GM23338 (cell line): Measurements from ENCODE around the gene BFSP2. TPM values are rescaled to one million over a fixed set of nuclear protein-coding genes. Genes with fewer than 3 reads are reported as not detected.
A peak's percentile ranks its signal among the peaks of the same experiment; 100 is the strongest.

Experiments
- ATAC-seq: fragments of 200-7000 bp; cut with Tn5 transposase; 3 replicates; pipeline ENCODE4 v1.9.1; 2020
- DNase-seq: peaks from one replicate; pipeline ENCODE4 v3.0.0-alpha.2; 2015; ENCODE audit warnings: low spot score
- H2AFZ ChIP-seq: fragments of 200-600 bp; sonication (generic); 2 replicates; pipeline ENCODE4 v1.8.0; 2016; ENCODE audit warnings: antibody characterized with exemption, mild to moderate bottlenecking, moderate library complexity
- H3F3A ChIP-seq: fragments of 200-600 bp; sonication (generic); replicated peaks from 2 replicates; pipeline ENCODE4 v1.8.0; 2017; ENCODE audit warnings: antibody characterized with exemption, mixed run types, low read depth
- H3K27ac ChIP-seq: fragments of 200-600 bp; sonication (generic); 2 replicates; pipeline ENCODE4 v1.6.1; 2016; ENCODE audit warnings: low read depth
- H3K27me3 ChIP-seq: fragments of 200-600 bp; sonication (generic); 2 replicates; pipeline ENCODE4 v1.8.0; 2016; ENCODE audit warnings: mild to moderate bottlenecking, mixed run types, moderate library complexity; ENCODE audit not compliant: insufficient read depth
- H3K36me3 ChIP-seq: fragments of 200-600 bp; sonication (generic); 2 replicates; pipeline ENCODE4 v1.8.0; 2016; ENCODE audit warnings: mild to moderate bottlenecking; ENCODE audit not compliant: insufficient read depth
- H3K4me1 ChIP-seq: fragments of 200-600 bp; sonication (generic); 2 replicates; pipeline ENCODE4 v1.8.0; 2016; ENCODE audit warnings: mild to moderate bottlenecking, moderate library complexity; ENCODE audit not compliant: insufficient read depth
- H3K4me2 ChIP-seq: fragments of 200-600 bp; sonication (generic); 2 replicates; pipeline ENCODE4 v1.7.1; 2017; ENCODE audit warnings: mixed run types
- H3K4me3 ChIP-seq: fragments of 200-600 bp; sonication (generic); 2 replicates; pipeline ENCODE4 v1.6.1; 2016; ENCODE audit warnings: mixed run types
- H3K79me2 ChIP-seq: fragments of 200-600 bp; sonication (generic); replicated peaks from 2 replicates; pipeline ENCODE4 v1.8.0; 2017; ENCODE audit warnings: mild to moderate bottlenecking; ENCODE audit not compliant: insufficient read depth
- H3K9me2 ChIP-seq: fragments of 200-600 bp; sonication (generic); 2 replicates; pipeline ENCODE4 v1.8.0; 2017; ENCODE audit not compliant: insufficient read depth
- H4K20me1 ChIP-seq: fragments of 200-600 bp; sonication (generic); replicated peaks from 2 replicates; pipeline ENCODE4 v1.8.0; 2017; ENCODE audit warnings: mild to moderate bottlenecking; ENCODE audit not compliant: insufficient read depth
- H3K27ac Mint-ChIP-seq: 2 replicates; pipeline ENCODE4 v1.8.0; 2020; ENCODE audit warnings: inconsistent platforms, mild to moderate bottlenecking, moderate library complexity, mixed read lengths
- H3K27me3 Mint-ChIP-seq: 3 replicates; pipeline ENCODE4 v1.8.0; 2022; ENCODE audit warnings: low read depth, mild to moderate bottlenecking, moderate library complexity, mixed read lengths, inconsistent platforms; ENCODE audit not compliant: insufficient read depth, poor library complexity
- H3K36me3 Mint-ChIP-seq: 3 replicates; pipeline ENCODE4 v1.8.0; 2021; ENCODE audit warnings: low read depth, mild to moderate bottlenecking, inconsistent platforms, moderate library complexity, mixed read lengths
- H3K4me1 Mint-ChIP-seq: 3 replicates; pipeline ENCODE4 v1.8.0; 2020; ENCODE audit warnings: mild to moderate bottlenecking, inconsistent platforms, mixed read lengths
- H3K4me3 Mint-ChIP-seq: 3 replicates; pipeline ENCODE4 v1.8.0; 2021; ENCODE audit warnings: moderate library complexity, mild to moderate bottlenecking, inconsistent platforms, mixed read lengths
- H3K9me3 Mint-ChIP-seq: 3 replicates; pipeline ENCODE4 v1.8.0; 2020; ENCODE audit warnings: moderate library complexity, mild to moderate bottlenecking, inconsistent platforms, mixed read lengths
- CREB1 ChIP-seq: fragments of 250-450 bp; sonication (Bioruptor Pico); IDR thresholded peaks from 2 replicates; pipeline ENCODE4 v1.5.0; 2020; ENCODE audit warnings: low read depth, mild to moderate bottlenecking, moderate library complexity
- ETS1 ChIP-seq: IDR thresholded peaks from 2 replicates; pipeline ENCODE4 v1.6.1; 2016; ENCODE audit warnings: antibody characterized with exemption
- EZH2 ChIP-seq: fragments of 200-600 bp; sonication (generic); IDR thresholded peaks from one replicate; pipeline ENCODE4 v1.8.0; 2017; ENCODE audit warnings: antibody characterized with exemption, mild to moderate bottlenecking, low read depth; ENCODE audit not compliant: unreplicated experiment
- EZH2phosphoT487 ChIP-seq: fragments of 200-600 bp; sonication (generic); IDR thresholded peaks from one replicate; pipeline ENCODE4 v1.8.1; 2018; ENCODE audit warnings: antibody characterized with exemption; ENCODE audit not compliant: unreplicated experiment
- JUNB ChIP-seq: IDR thresholded peaks from one replicate; pipeline ENCODE4 v1.6.1; 2016; ENCODE audit warnings: antibody characterized with exemption; ENCODE audit not compliant: unreplicated experiment
- NANOG ChIP-seq: IDR thresholded peaks from 2 replicates; pipeline ENCODE4 v1.6.1; 2016; ENCODE audit warnings: antibody characterized with exemption, borderline replicate concordance
- POLR2AphosphoS5 ChIP-seq: IDR thresholded peaks from 2 replicates; pipeline ENCODE4 v1.6.1; 2016; ENCODE audit warnings: antibody characterized with exemption, low read depth
- STAT1 ChIP-seq: IDR thresholded peaks from one replicate; pipeline ENCODE4 v1.6.1; 2016; ENCODE audit warnings: antibody characterized with exemption; ENCODE audit not compliant: unreplicated experiment
- ZNF114 ChIP-seq: fragments of 250-450 bp; sonication (Bioruptor Pico); IDR thresholded peaks from 2 replicates; pipeline ENCODE4 v1.5.0; 2020; ENCODE audit warnings: mild to moderate bottlenecking, moderate library complexity
- ZNF331 ChIP-seq: fragments of 250-450 bp; sonication (Bioruptor Pico); IDR thresholded peaks from 2 replicates; pipeline ENCODE4 v1.5.0; 2020; ENCODE audit warnings: low read depth, mild to moderate bottlenecking, moderate library complexity
- ZNF462 ChIP-seq: fragments of 250-450 bp; sonication (Bioruptor Pico); IDR thresholded peaks from 2 replicates; pipeline ENCODE4 v1.5.0; 2020; ENCODE audit warnings: mild to moderate bottlenecking, moderate library complexity
- polyA plus RNA-seq: library from polyadenylated mRNA; unstranded; fragments of >200 nt; fragmentation: Nextera tagmentation; extraction: Ambion mirVana; gene quantifications from 2 replicates; pipeline ENCODE4 v1.2.1, GENCODE V29; 2016
- total RNA-seq: library from RNA; depleted of rRNA; stranded (reverse); fragments of >200 nt; shearing (Covaris generic); gene quantifications from 2 replicates; pipeline ENCODE4 v1.2.3, GENCODE V29; 2014

The BFSP2 gene
- total and polyA plus RNA-seq, 2 experiments from 2014 or later: not detected

GRCh38 chr3:133413161-133414020, 13.5 kb downstream of the BFSP2 start:
- peak overlapping the region; percentile 92 for H2AFZ ChIP-seq
- Mint-ChIP-seq H3K27me3 (peaks cover 2% of the 10 kb centered on the region), H3K36me3 (no peaks in the 10 kb centered on the region), H3K9me3 (peaks cover 3% of the 10 kb centered on the region; the same call in 2 of the 3 replicates), H3K27ac (no peak overlapping the region), H3K4me1 (no peaks in the 10 kb centered on the region), H3K4me3 (no peak overlapping the region)
- TF ChIP-seq ETS1 (no peak), STAT1 (no peak), JUNB (no peak), ZNF114 (no peak), CREB1 (no peak), ZNF331 (CRISPR knock-in tag) (no peak), EZH2phosphoT487 (no peak)
- no peaks in the 10 kb centered on the region for H4K20me1 ChIP-seq
- H3K79me2 ChIP-seq: no peaks in the 10 kb centered on the region
- no peak overlapping the region for H3K4me2 ChIP-seq
- no peaks in the 10 kb centered on the region for H3F3A ChIP-seq
- no peak for DNase-seq
- H3K36me3 ChIP-seq: no peaks in the 10 kb centered on the region
- H3K27ac ChIP-seq: no peak overlapping the region
- H3K4me3 ChIP-seq: no peak overlapping the region
- no peaks in the 10 kb centered on the region for H3K4me1 ChIP-seq
- H3K9me2 ChIP-seq: no peaks in the 10 kb centered on the region
- no peaks in the 10 kb centered on the region for H3K27me3 ChIP-seq
- ATAC-seq: peak; percentile 45; the same call in 2 of the 3 replicates

GRCh38 chr3:133414021-133414392, 14.2 kb downstream of the BFSP2 start:
- H3K36me3 Mint-ChIP-seq: no peaks in the 10 kb centered on the region
- Histone ChIP-seq H4K20me1 (no peaks in the 10 kb centered on the region), H3K9me2 (no peaks in the 10 kb centered on the region), H3K27ac (no peak overlapping the region), H3K79me2 (no peaks in the 10 kb centered on the region), H3K4me1 (no peaks in the 10 kb centered on the region), H3K36me3 (no peaks in the 10 kb centered on the region), H3K27me3 (no peaks in the 10 kb centered on the region), H3K4me3 (no peak overlapping the region), H3F3A (no peaks in the 10 kb centered on the region), H2AFZ (no peak overlapping the region), H3K4me2 (no peak overlapping the region)
- H3K27me3 Mint-ChIP-seq: peaks cover 2% of the 10 kb centered on the region
- ATAC-seq (no peak), DNase-seq (no peak)
- peaks cover 6% of the 10 kb centered on the region for H3K9me3 Mint-ChIP-seq
- no peak overlapping the region for H3K27ac Mint-ChIP-seq
- H3K4me3 Mint-ChIP-seq: no peak overlapping the region
- H3K4me1 Mint-ChIP-seq: no peaks in the 10 kb centered on the region; the same call in 2 of the 3 replicates
- TF ChIP-seq ZNF331 (CRISPR knock-in tag) (no peak), ZNF462 (CRISPR knock-in tag) (no peak), NANOG (no peak), EZH2 (no peak), EZH2phosphoT487 (no peak), POLR2AphosphoS5 (no peak)
